NCI-H1930 (cell line): ENCODE data around the gene URI1.

Source experiments
- DNase-seq, 2 experiments: peaks; one replicate each; lab custom pipeline; 2025; lab: John Stamatoyannopoulos, UW

The URI1 gene

DNA sequence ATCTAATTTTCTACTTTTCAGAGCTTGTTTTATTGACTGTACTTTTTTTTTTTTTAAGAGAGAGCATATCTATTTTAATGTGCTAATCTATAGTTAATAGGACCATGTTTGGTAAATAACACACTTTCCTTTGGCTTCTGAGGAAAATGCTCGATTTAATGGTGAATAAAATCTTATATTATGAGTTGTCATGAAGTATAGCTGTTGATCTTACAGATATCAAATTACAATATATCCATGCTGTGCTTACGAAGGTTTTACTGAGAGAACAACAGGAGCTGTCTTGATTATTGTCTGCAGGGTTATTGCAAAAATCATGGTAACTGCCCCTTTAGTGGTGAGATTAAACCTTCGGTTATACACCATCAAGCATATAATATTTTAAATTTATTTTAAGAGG, 29.6 kb downstream of the URI1 start:
- DNase-seq = no peak

GRCh38 chr19:29974701-29975100, 32.7 kb downstream of the URI1 start:
- no peak for DNase-seq

DNA sequence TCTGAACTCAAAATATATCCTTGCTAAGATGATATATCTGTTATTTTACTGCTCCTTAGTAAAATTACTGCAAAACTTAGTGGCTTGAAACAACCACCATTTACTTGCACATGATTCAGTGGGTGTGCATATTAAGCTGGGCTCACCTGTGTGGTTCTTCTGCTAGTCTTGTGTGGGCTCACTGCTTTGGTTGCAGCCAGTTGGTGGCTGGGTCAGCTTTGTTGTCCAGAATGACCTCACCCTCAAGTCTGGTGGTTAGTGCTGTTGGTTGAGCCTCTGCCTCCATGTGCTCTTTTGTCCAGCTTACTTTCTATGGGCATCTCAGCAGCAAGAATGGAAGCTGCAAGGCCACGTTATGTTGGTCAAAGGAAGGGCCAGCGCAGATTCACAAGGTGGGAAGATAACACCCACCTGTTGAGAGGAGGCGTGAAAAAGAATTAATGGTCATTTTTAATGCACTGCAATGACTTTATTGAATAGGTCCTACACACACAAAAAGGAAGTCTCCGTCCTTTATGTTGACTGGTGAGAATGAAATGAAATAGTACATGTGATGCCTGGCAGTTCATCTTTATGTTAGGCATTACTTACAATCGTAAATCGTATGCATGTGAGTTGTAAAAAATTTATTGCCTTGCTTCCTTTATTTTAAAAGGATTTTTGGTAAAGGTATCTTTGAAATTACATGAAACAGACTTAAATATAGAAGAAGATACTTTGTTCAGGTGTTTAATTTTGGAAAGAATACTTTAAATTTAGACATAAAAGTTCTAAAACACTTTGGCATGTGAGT, 34.3 kb downstream of the URI1 start:
- DNase-seq = no peak

GRCh38 chr19:29978080-29978479, 36.0 kb downstream of the URI1 start:
- no peak for DNase-seq

DNA sequence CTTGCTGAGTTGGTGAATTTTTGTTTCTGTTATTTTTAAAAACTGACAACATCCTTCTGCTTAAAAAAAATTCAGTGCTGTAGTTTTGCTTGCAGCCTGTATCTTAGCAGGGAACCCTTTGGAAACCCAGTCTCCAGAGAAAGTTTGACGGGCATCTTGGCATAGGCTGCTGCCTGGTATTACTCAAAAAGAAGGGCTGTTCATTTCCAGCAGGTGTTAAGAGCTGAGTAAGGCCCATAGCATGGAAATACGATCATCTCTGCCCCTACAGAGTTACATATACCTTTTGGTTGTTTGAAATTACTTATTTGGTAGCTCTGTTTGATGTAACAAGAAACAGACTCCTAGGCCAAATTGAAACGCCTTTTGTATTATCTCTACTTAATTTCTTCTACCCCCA, 41.5 kb downstream of the URI1 start:
- no peak for DNase-seq

GRCh38 chr19:29985196-29985595, 43.2 kb downstream of the URI1 start:
- DNase-seq = no peak

DNA sequence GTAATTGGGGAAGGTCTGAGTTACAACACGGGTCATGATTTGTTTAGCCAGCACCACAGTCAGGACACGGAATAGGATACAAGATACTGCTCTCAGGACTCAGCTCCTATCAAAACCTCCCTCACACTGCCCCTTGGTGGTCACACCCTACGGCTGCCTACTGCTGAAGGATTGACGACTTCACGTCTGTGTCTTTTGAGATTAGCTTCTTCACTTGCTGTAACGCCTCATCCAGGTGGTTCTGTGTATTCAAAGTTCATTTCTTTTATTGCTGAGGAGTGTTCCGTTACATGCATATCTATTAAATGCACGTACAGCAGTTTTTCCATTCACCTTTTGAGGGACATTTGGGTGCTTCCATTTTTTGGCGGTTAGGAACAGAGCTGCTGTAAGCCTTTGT, 46.3 kb downstream of the URI1 start:
- DNase-seq = no peak

DNA sequence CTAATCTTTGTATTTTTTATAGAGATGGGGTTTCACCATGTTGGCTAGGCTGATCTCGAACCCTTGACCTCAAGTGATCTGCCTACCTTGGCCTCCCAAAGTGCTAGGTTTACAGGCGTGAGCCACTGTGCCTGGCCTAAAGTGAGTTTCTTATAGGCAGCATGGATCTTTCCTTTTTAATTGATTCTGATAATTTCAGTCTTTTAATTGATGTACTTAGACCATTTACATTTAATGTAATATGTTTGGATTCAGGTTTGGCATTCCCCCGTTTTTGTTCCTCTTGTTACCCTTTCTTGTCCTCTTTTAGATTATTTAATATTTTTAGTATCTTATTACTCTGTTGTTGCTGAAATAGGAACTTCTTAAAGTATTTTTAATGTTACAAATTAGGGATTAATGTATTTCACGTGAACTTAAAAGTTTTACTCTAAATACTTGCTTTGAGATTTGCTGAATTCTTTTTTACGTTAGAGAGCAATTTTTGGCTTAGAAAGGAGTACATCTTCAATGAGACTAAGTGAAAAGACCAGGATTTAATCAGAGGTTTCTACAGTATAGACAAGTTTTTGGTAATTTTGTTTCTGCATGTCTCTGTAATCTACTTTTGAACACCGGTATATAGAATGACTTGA, 50.3 kb downstream of the URI1 start:
- no peak for DNase-seq

- no peak for DNase-seq
These were observed 57.5 kb downstream of the URI1 start for GRCh38 chr19:29999490-29999889.

GRCh38 chr19:30000862-30001261, 58.8 kb downstream of the URI1 start:
- DNase-seq = no peak

- DNase-seq = no peak
These were observed 59.3 kb downstream of the URI1 start for GRCh38 chr19:30001301-30001700.

- DNase-seq = no peak
These were observed 59.8 kb downstream of the URI1 start for GRCh38 chr19:30001791-30002190.

DNA sequence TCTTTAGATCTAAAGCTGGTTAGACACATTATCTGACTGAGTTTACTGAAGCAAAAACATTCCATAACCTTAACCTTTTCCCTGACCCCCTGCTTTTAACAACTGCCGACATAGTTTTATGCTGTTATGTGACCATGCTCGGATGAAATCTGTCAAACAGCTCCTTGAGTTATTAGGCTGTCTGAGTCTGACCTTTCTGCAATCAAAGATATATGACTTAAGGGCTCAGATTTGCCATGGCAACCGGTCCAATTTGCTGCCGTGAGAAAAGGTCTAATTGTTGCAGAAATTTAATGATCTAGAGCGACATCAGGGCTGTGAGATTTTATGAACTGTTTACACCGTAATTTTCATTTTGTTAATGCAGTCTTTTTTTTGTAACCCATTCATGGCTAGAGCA, 61.8 kb downstream of the URI1 start:
- peak; percentile 40 to 57 for DNase-seq

DNA sequence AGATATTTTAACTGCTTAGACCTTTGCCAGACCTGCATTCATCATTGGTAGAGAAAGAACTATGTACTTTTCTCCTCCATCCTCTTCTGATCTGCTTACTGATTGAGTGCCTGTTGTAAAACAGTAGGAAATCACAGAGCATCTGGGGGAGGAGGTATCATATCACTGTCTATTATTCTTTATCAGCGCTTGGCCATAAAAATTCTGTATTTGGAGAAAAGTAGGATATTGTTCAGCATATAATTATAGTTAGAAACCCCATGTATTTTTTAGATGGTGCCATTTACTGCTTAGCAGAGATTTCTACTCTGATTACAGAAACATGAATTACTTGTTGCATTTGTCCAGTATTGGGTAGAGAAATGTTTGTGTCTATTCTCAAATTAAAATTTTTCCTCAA, 62.4 kb downstream of the URI1 start:
- DNase-seq = peak in 1 of 2 experiments; percentile 27

GRCh38 chr19:30006207-30006606, 64.2 kb downstream of the URI1 start:
- no peak for DNase-seq

DNA sequence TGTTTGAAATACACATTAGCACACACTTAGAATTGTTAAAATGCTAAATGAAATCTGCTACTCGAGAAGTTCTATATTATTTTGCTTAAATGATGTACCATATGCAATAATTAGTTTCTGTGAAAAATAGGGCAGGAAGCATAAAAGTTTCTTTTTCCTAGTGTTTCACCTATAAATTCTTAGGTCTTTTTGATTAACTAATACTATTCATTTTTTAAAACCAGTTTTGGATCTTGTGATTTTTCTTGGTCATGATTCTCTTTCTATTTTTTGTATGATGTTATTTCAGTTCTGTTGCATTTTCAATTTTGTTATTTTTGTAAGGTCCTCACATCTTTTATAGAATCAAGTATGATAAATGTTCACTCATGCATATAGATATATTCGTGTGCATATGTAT, 66.1 kb downstream of the URI1 start:
- no peak for DNase-seq

GRCh38 chr19:30009013-30009412, 67.0 kb downstream of the URI1 start:
- no peak for DNase-seq

DNA sequence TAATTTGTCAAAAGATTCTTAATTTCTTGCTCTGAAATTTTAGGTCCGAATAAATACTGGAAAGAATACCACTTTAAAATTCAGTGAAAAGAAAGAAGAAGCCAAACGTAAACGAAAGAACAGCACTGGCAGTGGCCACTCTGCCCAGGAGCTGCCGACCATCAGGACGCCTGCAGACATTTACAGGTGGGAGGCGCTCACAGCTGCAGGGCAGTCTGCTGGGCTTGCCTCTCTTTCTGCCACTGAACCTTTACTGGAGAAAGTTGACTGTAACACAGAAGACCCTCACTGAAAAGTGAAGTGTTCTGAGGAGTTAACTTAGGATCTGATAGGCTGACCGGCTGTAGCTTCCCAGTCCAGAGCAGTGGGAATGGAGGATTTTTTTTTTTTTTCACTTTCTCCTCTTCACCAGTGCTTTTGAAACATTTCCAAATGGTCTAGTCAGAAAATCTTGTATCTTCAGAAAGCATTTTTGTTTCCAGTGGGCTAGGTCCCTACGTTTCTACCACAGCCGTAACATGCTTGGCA, 69.1 kb downstream of the URI1 start:
- DNase-seq = no peak

GRCh38 chr19:30014770-30015169, 72.7 kb downstream of the URI1 start:
- DNase-seq = no peak

GRCh38 chr19:30017172-30017571, 75.1 kb downstream of the URI1 start:
- no peak for DNase-seq

- no peak for DNase-seq
These were observed 78.2 kb downstream of the URI1 start for GRCh38 chr19:30020189-30020588.

DNA sequence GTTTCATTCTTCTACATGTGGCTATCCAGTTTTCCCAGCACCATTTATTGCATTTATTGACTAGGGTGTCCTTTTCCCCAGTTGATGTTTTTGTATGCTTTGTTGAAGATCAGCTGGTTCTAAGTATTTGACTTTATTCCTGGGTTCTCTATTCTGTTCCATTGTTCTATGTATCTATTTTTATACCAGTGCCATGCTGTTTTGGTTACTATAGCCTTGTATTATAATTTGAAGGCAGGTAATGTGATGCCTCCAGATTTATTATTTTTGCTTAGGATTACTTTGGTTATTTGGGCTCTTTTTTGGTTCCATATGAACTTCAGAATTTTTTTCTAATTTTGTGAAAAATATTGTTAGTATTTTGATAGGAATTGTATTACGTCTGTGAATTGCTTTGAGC, 80.6 kb downstream of the URI1 start:
- DNase-seq = no peak

- DNase-seq = no peak
These were observed 81.3 kb downstream of the URI1 start for GRCh38 chr19:30023330-30023729.

DNA sequence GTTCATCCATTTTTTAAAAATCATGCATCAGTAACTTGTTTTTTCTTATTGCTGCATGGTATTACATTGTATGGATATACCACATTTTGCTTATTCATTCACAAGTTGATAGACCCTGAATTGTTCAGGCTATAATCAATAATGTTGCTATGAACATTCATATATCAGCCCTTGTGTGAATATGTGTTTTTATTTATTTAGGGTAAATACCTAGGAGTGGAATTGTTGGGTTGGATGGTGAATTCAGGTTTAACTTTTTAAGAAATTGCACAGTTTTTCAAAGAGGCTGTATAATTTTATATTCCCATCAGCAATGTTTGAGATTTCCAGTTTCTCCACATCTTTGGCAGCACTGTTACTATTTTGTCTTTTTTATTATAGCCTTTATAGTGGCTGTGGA, 82.1 kb downstream of the URI1 start:
- no peak for DNase-seq
